Measurements from ENCODE around the gene GNG3.

DNA sequence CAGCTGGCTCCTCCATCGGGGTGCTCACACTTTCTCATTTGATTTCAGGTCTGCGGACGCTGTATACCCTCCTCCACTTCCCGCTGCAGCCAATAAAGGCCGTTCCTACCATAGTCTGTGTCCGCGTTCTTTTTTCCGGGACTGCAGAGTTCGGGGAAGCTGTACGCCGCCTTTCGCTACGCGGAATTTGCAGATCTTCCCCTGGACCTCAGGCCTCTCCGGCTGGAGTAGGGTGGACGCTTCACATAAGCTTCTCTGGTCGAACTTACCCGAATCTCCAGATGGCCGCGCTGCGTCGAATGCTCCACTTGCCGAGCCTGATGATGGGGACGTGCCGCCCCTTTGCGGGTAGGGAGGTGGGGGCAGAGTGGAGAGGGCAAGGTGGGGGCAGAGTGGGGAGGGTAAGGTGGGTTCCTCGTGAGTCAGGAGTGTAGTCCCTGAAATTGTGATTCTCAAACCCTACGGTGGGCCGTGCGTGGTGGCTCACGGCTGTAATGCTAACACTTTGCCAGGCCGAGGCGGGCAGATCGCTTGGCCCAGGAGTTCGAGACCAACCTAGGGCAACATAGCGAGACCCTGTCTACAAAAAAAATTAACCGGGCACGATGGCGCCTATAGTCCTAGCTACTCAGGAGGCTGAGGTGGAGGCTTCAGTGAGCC is 41.7 kb upstream of the GNG3 start:
- TF ChIP-seq, protein P1, sequence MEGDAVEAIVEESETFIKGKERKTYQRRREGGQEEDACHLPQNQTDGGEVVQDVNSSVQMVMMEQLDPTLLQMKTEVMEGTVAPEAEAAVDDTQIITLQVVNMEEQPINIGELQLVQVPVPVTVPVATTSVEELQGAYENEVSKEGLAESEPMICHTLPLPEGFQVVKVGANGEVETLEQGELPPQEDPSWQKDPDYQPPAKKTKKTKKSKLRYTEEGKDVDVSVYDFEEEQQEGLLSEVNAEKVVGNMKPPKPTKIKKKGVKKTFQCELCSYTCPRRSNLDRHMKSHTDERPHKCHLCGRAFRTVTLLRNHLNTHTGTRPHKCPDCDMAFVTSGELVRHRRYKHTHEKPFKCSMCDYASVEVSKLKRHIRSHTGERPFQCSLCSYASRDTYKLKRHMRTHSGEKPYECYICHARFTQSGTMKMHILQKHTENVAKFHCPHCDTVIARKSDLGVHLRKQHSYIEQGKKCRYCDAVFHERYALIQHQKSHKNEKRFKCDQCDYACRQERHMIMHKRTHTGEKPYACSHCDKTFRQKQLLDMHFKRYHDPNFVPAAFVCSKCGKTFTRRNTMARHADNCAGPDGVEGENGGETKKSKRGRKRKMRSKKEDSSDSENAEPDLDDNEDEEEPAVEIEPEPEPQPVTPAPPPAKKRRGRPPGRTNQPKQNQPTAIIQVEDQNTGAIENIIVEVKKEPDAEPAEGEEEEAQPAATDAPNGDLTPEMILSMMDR (conservative IDR thresholded peaks at IDR 0.05; ENCODE audit: low read length), result no peak
- no peak for TF ChIP-seq EZH2phosphoT487 (IDR thresholded peaks at IDR 0.05; ENCODE audit: borderline replicate concordance)
